Mesenchymal stem cell (in vitro differentiated cells and primary cell): ENCODE data around the gene HTR3A.

Source experiments
- DNase-seq: peaks from one replicate; pipeline ENCODE4 v3.0.0-alpha.2; 2013
- H2AFZ ChIP-seq: one replicate; pipeline ENCODE4 v1.6.1; 2013; ENCODE audit warnings: low read depth, mild to moderate bottlenecking, control low read depth, inconsistent platforms, low read length, moderate library complexity
- H2AK5ac ChIP-seq: 2 replicates; pipeline ENCODE4 v1.6.1; 2013; ENCODE audit warnings: low read length, moderate library complexity, mild to moderate bottlenecking, inconsistent platforms; ENCODE audit not compliant: severe bottlenecking
- H2BK120ac ChIP-seq: one replicate; pipeline ENCODE4 v1.6.1; 2013; ENCODE audit warnings: low read depth, mild to moderate bottlenecking, inconsistent platforms, low read length, moderate library complexity
- H2BK12ac ChIP-seq, 2 experiments: one replicate each; pipeline ENCODE4 v1.6.1; 2013; ENCODE audit warnings: inconsistent platforms in 2 of 2, low read length in 2 of 2, mild to moderate bottlenecking in 2 of 2, moderate library complexity in 2 of 2, control low read depth in 1 of 2
- H2BK15ac ChIP-seq: one replicate; pipeline ENCODE4 v1.6.1; 2013; ENCODE audit warnings: mild to moderate bottlenecking, low read depth, inconsistent platforms; ENCODE audit not compliant: poor library complexity, severe bottlenecking
- H2BK5ac ChIP-seq: 2 replicates; pipeline ENCODE4 v1.6.1; 2013; ENCODE audit warnings: low read depth, mild to moderate bottlenecking, low read length, control low read depth, inconsistent platforms; ENCODE audit not compliant: poor library complexity, severe bottlenecking
- H3K14ac ChIP-seq, 2 experiments: one replicate each; pipeline ENCODE4 v1.6.1; 2013; ENCODE audit warnings: inconsistent platforms in 2 of 2, low read length in 2 of 2, control low read depth in 1 of 2, mild to moderate bottlenecking in 1 of 2, moderate library complexity in 1 of 2
- H3K18ac ChIP-seq, 2 experiments: one replicate each; pipeline ENCODE4 v1.6.1; 2013; ENCODE audit warnings: inconsistent platforms in 2 of 2, low read length in 2 of 2, control low read depth in 1 of 2, low read depth in 1 of 2, mild to moderate bottlenecking in 1 of 2
- H3K23ac ChIP-seq, 2 experiments: one replicate each; pipeline ENCODE4 v1.6.1; 2013; ENCODE audit warnings: inconsistent platforms in 2 of 2, low read length in 2 of 2, mild to moderate bottlenecking in 2 of 2, moderate library complexity in 2 of 2, control low read depth in 1 of 2
- H3K27ac ChIP-seq: 2 replicates; pipeline ENCODE4 v1.5.1; 2013; ENCODE audit warnings: mild to moderate bottlenecking, moderate library complexity, low read length, control low read depth, inconsistent platforms; ENCODE audit not compliant: poor library complexity, severe bottlenecking
- H3K27me3 ChIP-seq, 2 experiments: 2 replicates each; pipeline versions ENCODE4 v1.6.1 to v1.7.0; 2013; ENCODE audit warnings: low read length in 2 of 2, mild to moderate bottlenecking in 2 of 2, moderate library complexity in 2 of 2, control low read depth in 1 of 2, inconsistent platforms in 1 of 2; ENCODE audit not compliant: control insufficient read depth in 1 of 2, insufficient read depth in 1 of 2
- H3K36me3 ChIP-seq, 2 experiments: 2 replicates each; pipeline versions ENCODE4 v1.6.1 to v1.7.0; 2013; ENCODE audit warnings: low read length in 2 of 2, control low read depth in 1 of 2, inconsistent platforms in 1 of 2, low read depth in 1 of 2, mild to moderate bottlenecking in 1 of 2; ENCODE audit not compliant: insufficient read depth in 2 of 2, control insufficient read depth in 1 of 2
- H3K4ac ChIP-seq, 2 experiments: one replicate each; pipeline ENCODE4 v1.6.1; 2013; ENCODE audit warnings: inconsistent platforms in 2 of 2, low read length in 2 of 2, mild to moderate bottlenecking in 2 of 2, moderate library complexity in 2 of 2, control low read depth in 1 of 2, low read depth in 1 of 2
- H3K4me1 ChIP-seq: 2 replicates; pipeline ENCODE4 v1.6.1; 2013; ENCODE audit warnings: low read depth, low read length, control low read depth; ENCODE audit not compliant: control insufficient read depth, insufficient read depth
- H3K4me2 ChIP-seq: 2 replicates; pipeline ENCODE4 v1.6.1; 2013; ENCODE audit warnings: low read length, mild to moderate bottlenecking, inconsistent platforms; ENCODE audit not compliant: poor library complexity, severe bottlenecking
- H3K4me3 ChIP-seq, 2 experiments: 2 replicates each; pipeline versions ENCODE4 v1.5.1 to v1.7.0; 2013; ENCODE audit warnings: low read length in 2 of 2, mild to moderate bottlenecking in 2 of 2, control low read depth in 1 of 2, low read depth in 1 of 2; ENCODE audit not compliant: insufficient read depth in 1 of 2
- H3K79me1 ChIP-seq: replicated peaks from 2 replicates; pipeline ENCODE4 v1.6.1; 2013; ENCODE audit warnings: mild to moderate bottlenecking, control low read depth, low read length, inconsistent platforms; ENCODE audit not compliant: poor library complexity, severe bottlenecking
- H3K9ac ChIP-seq: 2 replicates; pipeline ENCODE4 v1.7.0; 2013; ENCODE audit warnings: mild to moderate bottlenecking, low read length, moderate library complexity
- H3K9me3 ChIP-seq: 2 replicates; pipeline ENCODE4 v1.7.0; 2013; ENCODE audit warnings: mild to moderate bottlenecking, low read length; ENCODE audit not compliant: control insufficient read depth
- H4K8ac ChIP-seq: one replicate; pipeline ENCODE4 v1.6.1; 2013; ENCODE audit warnings: inconsistent platforms, mild to moderate bottlenecking, low read length, moderate library complexity
- H4K91ac ChIP-seq: one replicate; pipeline ENCODE4 v1.6.1; 2013; ENCODE audit warnings: mild to moderate bottlenecking, low read length, inconsistent platforms
- WGBS: methylation state at CpG from one replicate; pipeline ENCODE4 v1.1.7; 2013; ENCODE audit warnings: mixed read lengths; 5-methylcytosine and 5-hydroxymethylcytosine counted together

HTR3A gene

GRCh38 chr11:113977071-113977490 lies 2.2 kb downstream of the HTR3A start:
- Histone ChIP-seq H2BK15ac (no peak overlapping the region), H3K4ac (no peak overlapping the region), H2BK120ac (no peak overlapping the region), H3K23ac (no peak overlapping the region), H2BK12ac (no peak overlapping the region), H4K91ac (no peak overlapping the region), H3K9ac (no peak overlapping the region), H2AFZ (no peak overlapping the region), H3K9me3 (no peaks in the 10 kb centered on the region), H3K36me3 (no peaks in the 10 kb centered on the region), H3K18ac (no peak overlapping the region), H3K14ac (no peak overlapping the region), H3K4me3 (no peak overlapping the region), H3K4me1 (peaks cover 6% of the 10 kb centered on the region), H3K27me3 (peaks cover 29 to 64% of the 10 kb centered on the region in 2 experiments), H2AK5ac (no peak overlapping the region), H3K4me2 (no peak overlapping the region), H2BK5ac (no peak overlapping the region), H3K27ac (no peak overlapping the region), H4K8ac (no peak overlapping the region), H3K79me1 (no peaks in the 10 kb centered on the region)
- 75% methylated on average over 4 of the region's 4 CpGs for WGBS
- DNase-seq: no peak

GRCh38 chr11:113977701-113978100 lies 2.8 kb downstream of the HTR3A start:
- no peaks in the 10 kb centered on the region for H3K36me3 ChIP-seq
- WGBS: 83% methylated on average over 11 of the region's 11 CpGs

GRCh38 chr11:113979431-113979830 lies 4.5 kb downstream of the HTR3A start:
- no peak overlapping the region for H4K91ac ChIP-seq
- no peak overlapping the region for H2BK12ac ChIP-seq
- no peak overlapping the region for H3K27ac ChIP-seq
- no peak overlapping the region for H2AK5ac ChIP-seq
- H3K14ac ChIP-seq: no peak overlapping the region
- no peak overlapping the region for H2AFZ ChIP-seq
- no peak overlapping the region for H2BK5ac ChIP-seq
- H3K79me1 ChIP-seq: no peaks in the 10 kb centered on the region
- no peak overlapping the region for H3K4me3 ChIP-seq
- H3K4ac ChIP-seq: no peak overlapping the region
- H3K27me3 ChIP-seq: peaks cover 33 to 78% of the 10 kb centered on the region in 2 experiments
- H3K4me1 ChIP-seq: peaks cover 6% of the 10 kb centered on the region
- WGBS: no CpG with 5 or more reads among the region's 1 CpG
- H3K23ac ChIP-seq: no peak overlapping the region
- H2BK120ac ChIP-seq: no peak overlapping the region
- no peak overlapping the region for H4K8ac ChIP-seq
- no peaks in the 10 kb centered on the region for H3K9me3 ChIP-seq
- H3K4me2 ChIP-seq: no peak overlapping the region
- no peaks in the 10 kb centered on the region for H3K36me3 ChIP-seq
- no peak overlapping the region for H3K9ac ChIP-seq
- no peak for DNase-seq
- no peak overlapping the region for H2BK15ac ChIP-seq
- no peak overlapping the region for H3K18ac ChIP-seq

More at GRCh38 chr11:113977701-113978100, 2.8 kb downstream of the HTR3A start:
- H4K8ac ChIP-seq: no peak overlapping the region
- H3K9me3 ChIP-seq: no peaks in the 10 kb centered on the region
- H2AK5ac ChIP-seq: no peak overlapping the region
- H2BK12ac ChIP-seq: no peak overlapping the region
- H3K9ac ChIP-seq: no peak overlapping the region
- H3K23ac ChIP-seq: no peak overlapping the region
- peaks cover 6% of the 10 kb centered on the region for H3K4me1 ChIP-seq
- H3K14ac ChIP-seq: no peak overlapping the region
- no peak overlapping the region for H3K18ac ChIP-seq
- no peak overlapping the region for H2BK15ac ChIP-seq
- H3K27me3 ChIP-seq: peaks cover 32 to 68% of the 10 kb centered on the region in 2 experiments
- no peak overlapping the region for H3K27ac ChIP-seq
- no peak overlapping the region for H2BK120ac ChIP-seq
- no peak overlapping the region for H4K91ac ChIP-seq
- H3K4me3 ChIP-seq: no peak overlapping the region
- no peak for DNase-seq
- H3K4ac ChIP-seq: no peak overlapping the region
- no peak overlapping the region for H2AFZ ChIP-seq
- H2BK5ac ChIP-seq: no peak overlapping the region
- H3K79me1 ChIP-seq: no peaks in the 10 kb centered on the region
- H3K4me2 ChIP-seq: no peak overlapping the region

GRCh38 chr11:113980785-113981184 lies 5.9 kb downstream of the HTR3A start:
- H4K8ac ChIP-seq: no peak overlapping the region
- no peaks in the 10 kb centered on the region for H3K4me1 ChIP-seq
- H2BK12ac ChIP-seq: no peak overlapping the region
- H3K14ac ChIP-seq: no peak overlapping the region
- H3K4me3 ChIP-seq: no peak overlapping the region
- WGBS: 85% methylated on average over 6 of the region's 6 CpGs
- H4K91ac ChIP-seq: peak overlapping the region; percentile 66
- H2BK5ac ChIP-seq: no peak overlapping the region
- no peaks in the 10 kb centered on the region for H3K79me1 ChIP-seq
- H3K27ac ChIP-seq: no peak overlapping the region
- H2AK5ac ChIP-seq: no peak overlapping the region
- H3K4me2 ChIP-seq: no peak overlapping the region
- no peak overlapping the region for H3K9ac ChIP-seq
- H3K27me3 ChIP-seq: peaks cover 21 to 69% of the 10 kb centered on the region in 2 experiments
- H3K23ac ChIP-seq: no peak overlapping the region
- no peaks in the 10 kb centered on the region for H3K36me3 ChIP-seq
- H3K9me3 ChIP-seq: no peaks in the 10 kb centered on the region
- no peak overlapping the region for H3K4ac ChIP-seq
- DNase-seq: no peak
- no peak overlapping the region for H2BK15ac ChIP-seq
- no peak overlapping the region for H2BK120ac ChIP-seq
- H2AFZ ChIP-seq: no peak overlapping the region
- H3K18ac ChIP-seq: no peak overlapping the region
